HG02678 (cell line): Measurements from ENCODE around the gene EIF6.
A peak's percentile ranks its signal among the peaks of the same experiment; 100 is the strongest.

Source experiments
- ATAC-seq: cut with Tn5 transposase; IDR thresholded peaks from one replicate; pipeline ENCODE4 v1.9.1; 2021; ENCODE audit warnings: mild to moderate bottlenecking, moderate library complexity; ENCODE audit not compliant: unreplicated experiment

EIF6 gene

DNA sequence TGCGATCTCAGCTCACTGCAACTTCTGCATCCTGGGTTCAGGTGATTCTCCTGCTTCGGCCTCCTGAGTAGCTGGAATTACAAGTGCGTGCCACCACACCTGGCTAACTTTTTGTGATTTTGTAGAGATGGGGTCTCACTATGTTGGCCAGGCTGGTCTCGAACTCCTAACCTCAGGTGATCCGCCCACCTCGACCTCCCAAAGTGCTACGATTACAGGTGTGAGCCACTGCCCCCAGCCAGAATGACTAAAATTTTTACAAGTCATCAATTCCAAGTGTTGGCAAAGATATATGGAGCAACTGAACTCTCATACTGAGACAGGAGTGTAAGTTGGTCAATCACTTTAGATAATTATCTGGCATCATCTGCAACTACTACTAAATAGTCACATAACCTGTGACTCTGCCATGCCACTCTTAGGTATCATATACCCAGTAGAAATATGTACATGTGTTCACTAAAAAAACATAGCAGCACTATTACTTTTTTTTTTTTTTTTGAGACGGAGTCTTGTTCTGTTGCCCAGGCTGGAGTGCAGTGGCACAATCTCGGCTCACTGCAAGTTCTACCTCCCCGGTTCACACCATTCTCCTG is 3.0 kb downstream of the EIF6 start:
- ATAC-seq: no peak

GRCh38 chr20:35280523-35280922 is 4.0 kb downstream of the EIF6 start:
- no peak for ATAC-seq

DNA sequence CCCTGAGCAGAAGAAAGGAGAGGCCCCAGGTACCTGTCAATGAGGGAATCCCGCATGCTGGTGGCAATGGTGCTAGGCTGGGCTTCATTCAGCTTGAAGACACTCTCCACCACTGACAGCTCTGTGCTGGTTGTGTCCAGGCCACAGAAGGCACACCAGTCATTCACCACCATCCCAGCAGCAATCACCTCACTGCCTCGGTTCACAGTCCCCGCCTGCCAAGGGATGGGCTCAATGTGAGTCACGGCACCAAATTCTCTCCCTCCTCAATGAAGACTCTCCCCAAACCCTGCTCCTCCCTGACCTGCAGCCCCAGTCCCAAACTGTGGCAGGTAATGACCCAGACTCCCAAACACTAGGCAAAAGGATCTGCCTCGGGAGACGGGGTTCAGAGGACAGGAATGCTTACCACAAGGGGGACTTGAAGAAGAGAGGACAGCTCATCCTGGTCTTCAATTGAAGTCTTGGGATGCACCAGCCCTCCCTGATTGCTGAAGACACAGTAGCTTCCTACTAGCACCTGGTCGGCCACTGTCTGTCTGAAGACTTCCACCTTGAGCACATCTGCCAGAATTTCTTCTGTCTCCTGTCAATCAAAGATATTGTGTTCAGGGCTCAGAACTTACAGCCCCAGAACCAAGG is 4.9 kb downstream of the EIF6 start:
- no peak for ATAC-seq

DNA sequence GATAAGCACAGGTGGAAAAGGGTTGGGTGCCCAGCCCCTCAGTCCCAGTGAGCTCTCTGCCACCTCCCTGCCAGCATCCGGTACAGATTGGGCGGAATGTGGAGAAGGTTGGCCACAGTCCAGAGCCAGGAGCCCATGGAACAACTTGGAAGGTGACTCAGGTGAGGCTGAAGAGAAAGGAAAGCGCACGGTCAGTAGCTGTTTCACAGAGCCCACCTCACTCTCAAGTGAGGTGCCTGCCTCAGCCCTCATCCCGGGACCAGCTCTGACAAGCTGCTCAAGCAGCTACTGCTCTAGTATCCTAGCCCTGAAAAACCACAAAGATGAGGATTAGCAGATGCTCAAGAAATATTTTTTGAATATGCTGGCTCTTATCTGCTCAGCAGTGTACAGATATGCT is 5.5 kb downstream of the EIF6 start:
- no peak for ATAC-seq

DNA sequence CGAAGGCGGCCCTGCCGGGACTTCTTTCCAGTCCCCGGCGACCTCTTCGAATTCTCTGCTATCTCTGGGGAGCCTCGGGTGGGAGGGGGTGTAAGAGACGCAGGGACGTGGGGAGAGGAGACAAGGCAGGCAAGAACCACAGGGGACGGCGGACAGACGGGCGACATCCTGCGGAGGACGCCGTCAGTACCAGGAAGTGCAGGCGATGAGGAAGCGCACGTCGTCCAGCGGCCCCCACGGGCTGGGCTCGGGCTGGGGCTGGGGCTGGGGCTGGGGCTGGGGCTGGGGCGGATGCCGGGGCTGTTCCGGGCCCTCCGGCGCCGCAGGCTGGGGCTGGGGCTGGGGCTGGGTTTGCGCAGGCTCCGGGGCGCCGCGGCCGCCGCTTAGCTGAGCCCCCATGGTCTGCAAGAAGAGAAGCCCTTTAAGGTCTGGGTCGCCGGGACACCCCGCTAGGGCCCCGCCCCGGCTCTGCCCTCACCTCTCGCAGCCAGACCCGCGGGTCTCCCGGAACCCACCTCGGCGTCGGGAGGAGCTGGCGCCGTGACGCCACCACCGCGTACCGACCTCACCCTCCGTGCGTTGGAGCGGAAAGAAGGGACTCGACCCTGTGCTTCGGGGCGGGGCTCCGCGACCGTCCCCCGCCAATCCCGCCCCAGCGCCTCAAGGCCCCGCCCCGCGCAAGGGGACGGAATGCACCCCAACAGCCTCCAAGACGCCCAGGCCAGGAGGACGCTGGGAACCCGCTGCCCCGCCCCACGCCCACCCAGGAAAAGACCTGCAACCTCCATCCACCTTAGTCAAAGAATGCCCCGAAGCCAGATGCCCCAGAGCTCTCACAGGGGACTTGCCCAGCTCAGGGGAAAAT is 6.8 kb downstream of the EIF6 start, which contains the start of gene MMP24OS:
MMP24OS (minus strand) TSS at position 592 of the 865 bp plus-strand sequence; CDS start at position 399, 193 bp downstream.
- ATAC-seq: peak; percentile 89

DNA sequence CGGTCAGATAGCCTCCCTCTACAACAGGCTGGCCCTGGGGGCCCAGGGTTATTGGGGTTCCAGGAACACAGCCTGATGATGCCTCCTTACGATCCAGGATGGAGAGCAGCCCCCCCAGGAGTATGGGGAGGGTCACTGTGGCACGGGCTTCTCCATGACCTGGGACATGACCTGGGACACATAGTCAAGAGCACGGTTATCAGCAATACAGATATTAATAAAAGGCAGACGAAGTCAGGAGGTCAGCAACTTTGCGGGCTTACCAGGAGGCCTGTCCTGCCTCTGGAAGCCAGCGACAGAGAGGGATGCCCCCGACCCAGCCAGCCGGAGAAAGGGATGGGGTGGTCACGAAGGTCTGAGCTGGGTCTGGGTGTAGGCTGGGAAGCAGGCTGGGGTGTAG is 7.4 kb downstream of the EIF6 start:
- ATAC-seq: peak; percentile 3

- ATAC-seq: no peak
Observed at GRCh38 chr20:35276408-35276807, 8.2 kb downstream of the EIF6 start.

DNA sequence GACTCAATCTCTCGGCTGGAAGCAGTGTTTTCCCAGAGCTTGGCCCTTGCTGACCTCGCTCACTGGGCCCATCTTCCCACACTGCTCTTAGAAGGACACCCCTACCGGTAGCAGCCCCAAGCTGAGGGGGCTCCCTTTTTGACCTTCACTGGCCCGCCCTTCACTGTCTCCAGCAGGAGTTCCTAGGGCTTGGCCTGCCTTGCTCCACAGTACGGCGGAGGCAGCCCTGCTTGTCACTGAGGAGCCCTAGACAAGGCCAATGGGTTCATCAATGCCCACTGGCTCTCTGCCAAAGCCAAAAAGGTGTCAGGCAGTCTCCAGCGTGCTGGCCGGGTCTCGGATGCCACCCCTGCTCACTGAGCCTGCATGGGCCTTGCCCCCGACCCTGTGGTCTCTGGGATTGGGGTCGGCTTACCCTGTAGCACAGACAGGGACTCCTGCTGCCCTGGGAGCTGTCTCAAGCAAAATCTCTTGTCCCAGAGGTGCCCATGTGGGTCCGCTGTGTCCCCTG is 8.8 kb downstream of the EIF6 start:
- no peak for ATAC-seq

DNA sequence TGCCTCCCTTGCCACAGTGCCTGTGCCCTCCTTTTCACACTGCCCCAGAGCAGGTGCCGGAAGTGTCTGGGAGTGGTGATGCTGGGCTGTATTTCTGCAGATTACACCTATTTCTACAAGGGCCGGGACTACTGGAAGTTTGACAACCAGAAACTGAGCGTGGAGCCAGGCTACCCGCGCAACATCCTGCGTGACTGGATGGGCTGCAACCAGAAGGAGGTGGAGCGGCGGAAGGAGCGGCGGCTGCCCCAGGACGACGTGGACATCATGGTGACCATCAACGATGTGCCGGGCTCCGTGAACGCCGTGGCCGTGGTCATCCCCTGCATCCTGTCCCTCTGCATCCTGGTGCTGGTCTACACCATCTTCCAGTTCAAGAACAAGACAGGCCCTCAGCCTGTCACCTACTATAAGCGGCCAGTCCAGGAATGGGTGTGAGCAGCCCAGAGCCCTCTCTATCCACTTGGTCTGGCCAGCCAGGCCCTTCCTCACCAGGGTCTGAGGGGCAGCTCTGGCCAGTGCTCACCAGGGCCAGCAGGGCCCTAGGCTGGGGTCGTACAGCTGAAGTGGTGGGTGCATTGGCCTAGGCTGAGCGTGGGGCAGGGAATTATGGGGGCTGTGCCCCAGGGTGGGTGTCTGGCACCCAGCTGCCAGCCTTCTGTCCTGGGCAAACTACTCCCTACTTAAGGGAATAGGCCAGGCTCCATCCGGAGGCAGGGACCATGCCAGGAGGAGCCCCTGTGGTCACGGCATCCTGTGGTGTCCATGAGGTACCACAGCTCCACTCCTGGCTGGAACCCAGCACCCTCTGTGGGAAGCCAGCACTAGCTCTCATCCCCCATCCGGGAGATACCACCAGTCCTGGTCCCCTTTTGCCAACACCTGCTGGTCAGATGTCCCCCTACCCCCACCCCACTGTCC is 10.1 kb downstream of the EIF6 start:
- no peak for ATAC-seq

GRCh38 chr20:35273449-35274171 is 11.0 kb downstream of the EIF6 start:
- no peak for ATAC-seq

DNA sequence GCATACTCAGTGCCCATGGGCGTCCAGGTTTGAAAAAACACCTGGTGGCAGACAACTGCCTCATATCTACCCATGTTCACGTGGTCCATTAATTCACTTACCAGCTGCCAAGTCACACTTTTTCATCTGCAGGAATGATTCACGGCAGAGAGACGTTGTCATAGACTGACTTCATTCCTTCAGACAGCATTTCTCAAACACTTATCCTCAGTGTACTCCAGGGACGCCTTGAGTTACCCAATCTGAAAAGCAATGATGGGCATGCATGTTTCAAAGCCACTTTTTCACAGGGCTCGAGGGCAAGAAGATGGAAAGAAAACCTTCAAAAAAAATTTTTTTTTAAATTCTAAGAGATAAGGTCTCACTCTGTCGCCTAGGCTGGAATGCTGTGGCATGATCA is 12.7 kb downstream of the EIF6 start:
- no peak for ATAC-seq

- ATAC-seq: no peak
Observed at GRCh38 chr20:35271073-35271882, 13.3 kb downstream of the EIF6 start.

DNA sequence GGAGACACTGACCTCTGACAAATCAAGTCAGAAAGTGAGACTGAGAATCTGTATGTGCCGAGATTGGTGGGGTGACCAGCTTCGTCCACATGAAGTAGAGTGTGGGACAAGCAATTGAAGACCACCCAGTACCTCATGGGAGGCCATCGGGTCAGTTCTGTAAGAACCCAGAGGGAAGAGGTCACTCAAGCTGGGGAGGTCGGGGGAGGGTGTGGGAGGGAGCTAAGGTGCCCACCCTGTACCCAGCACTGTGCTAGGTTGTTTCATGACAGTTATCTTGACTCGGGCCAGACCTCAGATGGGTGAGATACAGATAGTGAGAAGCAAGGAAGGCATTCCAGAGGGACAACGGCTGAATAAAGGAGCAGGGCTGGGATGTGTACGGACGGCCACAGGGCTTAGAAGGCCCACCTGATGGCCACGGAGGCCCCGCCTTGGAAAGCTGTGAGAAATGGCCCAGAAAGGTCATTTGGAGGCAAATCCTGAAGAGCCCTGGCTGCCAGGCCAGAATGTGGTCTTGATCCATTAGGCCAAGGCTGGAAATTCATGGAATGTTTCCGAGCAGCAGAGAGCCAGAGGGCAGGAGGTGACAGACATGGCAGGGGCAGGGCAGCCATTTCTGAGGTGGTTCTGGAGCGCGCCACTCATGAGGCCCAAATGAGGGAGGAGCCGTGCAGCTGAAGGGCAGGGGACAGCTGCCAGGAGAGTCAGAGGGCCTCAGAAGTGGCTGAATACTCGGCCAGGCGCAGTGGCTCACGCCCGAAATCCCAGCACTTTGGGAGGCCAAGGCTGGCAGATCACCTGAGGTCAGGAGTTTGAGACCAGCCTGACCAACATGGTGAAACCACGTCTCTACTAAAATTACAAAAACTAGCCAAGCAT is 14.3 kb downstream of the EIF6 start:
- ATAC-seq: no peak

DNA sequence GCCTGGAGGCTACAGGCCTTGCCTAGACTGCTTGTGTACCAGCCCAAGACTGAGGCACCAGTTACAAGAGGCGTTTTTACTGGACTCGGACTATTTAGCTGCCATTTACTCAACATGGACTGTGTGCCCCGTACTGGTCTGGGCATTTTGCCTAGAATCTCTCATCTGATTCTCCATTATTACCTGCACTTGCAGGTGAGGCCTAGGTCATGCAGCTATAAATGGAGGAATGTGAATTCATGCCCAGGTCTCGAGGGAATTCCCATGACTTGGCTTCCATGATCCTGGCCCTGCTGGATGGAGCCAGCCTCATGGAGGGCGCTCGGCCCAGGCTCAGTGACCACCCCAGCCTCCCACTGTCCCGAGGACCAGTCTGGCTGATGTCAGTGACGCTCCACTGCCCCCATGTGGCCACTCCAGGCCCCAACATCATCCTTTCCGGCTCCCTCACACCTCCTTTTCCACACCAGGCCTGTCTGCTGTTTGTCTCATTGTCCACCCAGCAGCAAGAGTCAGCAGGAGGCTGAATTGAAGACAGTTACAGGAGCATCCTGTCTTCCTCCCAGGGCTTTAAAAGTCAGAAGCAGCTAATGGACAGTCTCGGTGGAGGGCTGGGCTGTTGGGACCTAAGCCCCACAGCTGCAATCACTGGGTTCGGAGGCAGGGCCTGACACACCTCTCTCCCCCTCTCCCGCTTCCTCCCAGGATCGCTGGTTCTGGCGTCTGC is 15.4 kb downstream of the EIF6 start:
- ATAC-seq: no peak

DNA sequence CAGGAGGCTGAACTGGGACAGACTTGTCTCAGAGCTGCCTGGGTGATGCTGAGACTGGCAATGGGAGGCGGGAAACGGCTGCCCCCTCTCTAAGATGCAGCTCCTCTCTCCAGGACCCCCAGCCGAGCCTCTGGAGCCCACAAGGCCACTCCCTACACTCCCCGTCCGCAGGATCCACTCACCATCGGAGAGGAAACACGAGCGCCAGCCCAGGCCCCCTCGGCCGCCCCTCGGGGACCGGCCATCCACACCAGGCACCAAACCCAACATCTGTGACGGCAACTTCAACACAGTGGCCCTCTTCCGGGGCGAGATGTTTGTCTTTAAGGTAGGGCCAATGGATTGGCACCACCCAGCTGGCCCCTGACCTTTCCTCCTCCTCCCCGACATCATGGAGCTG is 17.5 kb downstream of the EIF6 start:
- no peak for ATAC-seq

GRCh38 chr20:35264755-35265154 is 19.8 kb downstream of the EIF6 start:
- no peak for ATAC-seq

- ATAC-seq: no peak
Observed at GRCh38 chr20:35263532-35264341, 20.8 kb downstream of the EIF6 start.
